ENCODE measurements around the gene PANK4. TPM values are rescaled to one million over a fixed set of nuclear protein-coding genes. Genes with fewer than 3 reads are reported as not detected.

The PANK4 gene
- total RNA-seq, 1 experiment from 2014 or later = 27.0 TPM

DNA sequence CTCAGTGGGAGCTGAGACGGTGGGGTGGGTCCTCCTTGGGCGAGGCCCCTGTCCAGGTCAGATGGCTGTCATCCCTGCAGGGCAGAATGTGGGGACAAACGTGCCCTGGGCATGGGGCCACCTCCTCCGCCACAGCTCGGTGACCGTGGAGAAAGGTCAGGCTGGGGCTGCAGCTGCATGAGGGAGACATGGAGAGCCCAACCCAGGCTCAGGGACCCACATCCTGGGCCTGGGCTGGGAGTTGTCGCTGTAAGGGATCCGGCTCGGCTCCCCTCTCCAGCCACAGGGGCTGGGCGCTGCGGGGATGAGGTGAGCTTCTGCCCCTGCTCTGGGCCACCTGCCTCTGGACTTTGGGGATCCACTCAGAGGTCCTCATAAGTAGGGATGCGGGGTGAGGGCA is 50.8 kb downstream of the PANK4 start:
- CTCF ChIA-PET = no interaction called here
- no peak overlapping the region for H3K4me3 ChIP-seq (ENCODE audit: low read depth, low read length)
- Mint-ChIP-seq H3K4me1 (ENCODE audit: low read depth, unreplicated experiment) (no peaks in the 10 kb centered on the region), H3K27ac (ENCODE audit: unreplicated experiment) (no peak overlapping the region), H3K27me3 (ENCODE audit: insufficient read depth, unreplicated experiment) (no peaks in the 10 kb centered on the region), H3K9me3 (ENCODE audit: unreplicated experiment) (no peaks in the 10 kb centered on the region), H3K36me3 (ENCODE audit: insufficient read depth, unreplicated experiment) (no peaks in the 10 kb centered on the region), H3K4me3 (ENCODE audit: unreplicated experiment) (no peak overlapping the region)
- peaks cover 6% of the 10 kb centered on the region; the same call in 1 of the 2 replicates for H3K4me1 ChIP-seq
- no peaks in the 10 kb centered on the region for H3K36me3 ChIP-seq (ENCODE audit: control insufficient read depth, insufficient read depth, low read length)
- POLR2A ChIA-PET = no interaction called here
- no peaks in the 10 kb centered on the region for H3K27me3 ChIP-seq (replicated peaks; ENCODE audit: control insufficient read depth, insufficient read depth, low read length)
- no peak for DNase-seq
- no peaks in the 10 kb centered on the region for H3K9me3 ChIP-seq
- TF ChIP-seq, protein P1, sequence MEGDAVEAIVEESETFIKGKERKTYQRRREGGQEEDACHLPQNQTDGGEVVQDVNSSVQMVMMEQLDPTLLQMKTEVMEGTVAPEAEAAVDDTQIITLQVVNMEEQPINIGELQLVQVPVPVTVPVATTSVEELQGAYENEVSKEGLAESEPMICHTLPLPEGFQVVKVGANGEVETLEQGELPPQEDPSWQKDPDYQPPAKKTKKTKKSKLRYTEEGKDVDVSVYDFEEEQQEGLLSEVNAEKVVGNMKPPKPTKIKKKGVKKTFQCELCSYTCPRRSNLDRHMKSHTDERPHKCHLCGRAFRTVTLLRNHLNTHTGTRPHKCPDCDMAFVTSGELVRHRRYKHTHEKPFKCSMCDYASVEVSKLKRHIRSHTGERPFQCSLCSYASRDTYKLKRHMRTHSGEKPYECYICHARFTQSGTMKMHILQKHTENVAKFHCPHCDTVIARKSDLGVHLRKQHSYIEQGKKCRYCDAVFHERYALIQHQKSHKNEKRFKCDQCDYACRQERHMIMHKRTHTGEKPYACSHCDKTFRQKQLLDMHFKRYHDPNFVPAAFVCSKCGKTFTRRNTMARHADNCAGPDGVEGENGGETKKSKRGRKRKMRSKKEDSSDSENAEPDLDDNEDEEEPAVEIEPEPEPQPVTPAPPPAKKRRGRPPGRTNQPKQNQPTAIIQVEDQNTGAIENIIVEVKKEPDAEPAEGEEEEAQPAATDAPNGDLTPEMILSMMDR (IDR thresholded peaks at IDR 0.05; ENCODE audit: insufficient read depth in 1 of 2, low read depth in 1 of 2, low read length in 1 of 2, severe bottlenecking in 1 of 2, unreplicated experiment in 1 of 2) = no peak
- intact Hi-C loops (cut with micrococcal nuclease; ENCODE audit: unreplicated experiment) = no loop called here
- no TSS peak for BruUV-seq (replicated peaks)

- Mint-ChIP-seq H3K9me3 (ENCODE audit: unreplicated experiment) (no peaks in the 10 kb centered on the region), H3K4me1 (ENCODE audit: low read depth, unreplicated experiment) (no peaks in the 10 kb centered on the region), H3K27ac (ENCODE audit: unreplicated experiment) (no peak overlapping the region), H3K4me3 (ENCODE audit: unreplicated experiment) (no peak overlapping the region), H3K27me3 (ENCODE audit: insufficient read depth, unreplicated experiment) (no peaks in the 10 kb centered on the region), H3K36me3 (ENCODE audit: insufficient read depth, unreplicated experiment) (no peaks in the 10 kb centered on the region)
- no peaks in the 10 kb centered on the region for H3K27me3 ChIP-seq (replicated peaks; ENCODE audit: control insufficient read depth, insufficient read depth, low read length)
- peaks cover 6% of the 10 kb centered on the region; the same call in 1 of the 2 replicates for H3K4me1 ChIP-seq
- ChIA-PET CTCF (no interaction called here), POLR2A (no interaction called here)
- intact Hi-C loops (cut with micrococcal nuclease; ENCODE audit: unreplicated experiment) = no loop called here
- H3K36me3 ChIP-seq (ENCODE audit: control insufficient read depth, insufficient read depth, low read length) = no peaks in the 10 kb centered on the region
- H3K4me3 ChIP-seq (ENCODE audit: low read depth, low read length) = no peak overlapping the region
- no peaks in the 10 kb centered on the region for H3K9me3 ChIP-seq
- TF ChIP-seq, protein P1 (IDR thresholded peaks at IDR 0.05; ENCODE audit: insufficient read depth in 1 of 2, low read depth in 1 of 2, low read length in 1 of 2, severe bottlenecking in 1 of 2, unreplicated experiment in 1 of 2) = no peak
- DNase-seq = no peak
- BruUV-seq (replicated peaks) = no TSS peak
Measured at GRCh38 chr1:2474933-2475371, 51.4 kb downstream of the PANK4 start.

DNA sequence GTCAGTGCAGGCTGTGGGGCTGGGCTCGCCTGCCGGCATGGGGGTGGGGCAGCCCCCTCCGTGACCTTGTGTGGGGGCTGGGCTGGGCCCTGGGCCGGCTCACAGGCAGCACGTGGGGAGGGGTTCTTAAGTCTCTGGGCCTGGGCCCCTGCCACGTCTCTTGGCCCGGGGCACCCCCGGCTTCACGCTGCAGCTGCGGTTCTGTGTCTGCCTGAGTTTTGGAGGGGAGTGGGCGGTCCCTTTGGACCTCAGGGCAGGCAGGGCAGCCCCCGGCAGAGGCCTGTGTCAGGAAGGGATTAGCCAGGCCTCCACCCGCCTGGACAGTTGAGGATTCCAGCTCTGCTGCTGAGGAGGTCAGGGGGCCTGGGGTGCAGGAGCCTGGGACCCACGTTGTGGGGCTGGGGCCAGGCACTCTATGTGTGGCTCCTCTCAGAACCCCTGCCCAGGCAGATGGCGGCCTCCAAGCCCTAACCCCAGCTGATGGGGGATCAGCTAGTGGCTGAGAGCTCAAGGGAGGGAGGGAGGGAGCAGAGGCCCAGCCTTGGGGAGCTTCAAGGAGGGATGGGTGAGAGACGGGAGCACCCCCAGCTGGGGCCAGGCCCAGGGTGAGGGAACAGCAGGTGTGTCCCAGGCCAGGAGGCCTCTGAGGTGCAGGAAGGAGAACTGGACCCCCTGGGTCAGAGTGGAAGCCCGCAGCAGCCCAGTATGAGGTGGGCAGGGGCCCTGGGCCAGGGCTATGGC is 52.1 kb downstream of the PANK4 start:
- no peak overlapping the region for H3K4me3 ChIP-seq (ENCODE audit: low read depth, low read length)
- CTCF ChIA-PET = no interaction called here
- no peaks in the 10 kb centered on the region for H3K4me1 Mint-ChIP-seq (ENCODE audit: low read depth, unreplicated experiment)
- BruUV-seq (replicated peaks) = no TSS peak
- no peak overlapping the region for H3K27ac Mint-ChIP-seq (ENCODE audit: unreplicated experiment)
- H3K27me3 ChIP-seq (replicated peaks; ENCODE audit: control insufficient read depth, insufficient read depth, low read length) = no peaks in the 10 kb centered on the region; the same call in 1 of the 2 replicates
- DNase-seq = no peak
- H3K9me3 Mint-ChIP-seq (ENCODE audit: unreplicated experiment) = no peaks in the 10 kb centered on the region
- peaks cover 6% of the 10 kb centered on the region; the same call in 1 of the 2 replicates for H3K4me1 ChIP-seq
- H3K4me3 Mint-ChIP-seq (ENCODE audit: unreplicated experiment) = no peak overlapping the region
- intact Hi-C loops (cut with micrococcal nuclease; ENCODE audit: unreplicated experiment) = no loop called here
- POLR2A ChIA-PET = no interaction called here
- H3K36me3 ChIP-seq (ENCODE audit: control insufficient read depth, insufficient read depth, low read length) = no peaks in the 10 kb centered on the region
- no peaks in the 10 kb centered on the region for H3K36me3 Mint-ChIP-seq (ENCODE audit: insufficient read depth, unreplicated experiment)
- no peaks in the 10 kb centered on the region for H3K9me3 ChIP-seq
- H3K27me3 Mint-ChIP-seq (ENCODE audit: insufficient read depth, unreplicated experiment) = no peaks in the 10 kb centered on the region
- TF ChIP-seq, protein P1 (IDR thresholded peaks at IDR 0.05; ENCODE audit: insufficient read depth in 1 of 2, low read depth in 1 of 2, low read length in 1 of 2, severe bottlenecking in 1 of 2, unreplicated experiment in 1 of 2) = no peak
